Measurements from ENCODE around the gene ADCY5.

- TF ChIP-seq ZNF274 (IDR thresholded peaks at IDR 0.05; ENCODE audit: low read depth, low read length) (no peak), YY1 (IDR thresholded peaks at IDR 0.05; ENCODE audit: insufficient read depth, insufficient read length) (no peak), SUZ12 (IDR thresholded peaks at IDR 0.05; ENCODE audit: extremely low read depth, insufficient read depth, insufficient read length) (no peak)
These were observed 150.0 kb downstream of the ADCY5 start for GRCh38 chr3:123298903-123299302.

All from NT2/D1 (cell line).